RWPE2 (cell line): ENCODE measurements around the gene ZNF674.
A peak's percentile ranks its signal among the peaks of the same experiment; 100 is the strongest.

Experiments used
- ATAC-seq: fragments of 200-7000 bp; cut with Tn5 transposase; 3 replicates; pipeline ENCODE4 v1.9.1; 2021; ENCODE audit warnings: low read depth
- DNase-seq: peaks from one replicate; pipeline ENCODE4 v3.0.0-alpha.2; 2020; ENCODE audit warnings: low spot score
- H3K27ac ChIP-seq: fragments of 450-650 bp; 2 replicates; pipeline ENCODE4 v1.5.1; 2017; ENCODE audit warnings: mild to moderate bottlenecking; ENCODE audit not compliant: poor library complexity, severe bottlenecking
- H3K27me3 ChIP-seq: fragments of 250-450 bp; sonication (Bioruptor Pico); 2 replicates; pipeline ENCODE4 v1.5.1; 2021; ENCODE audit warnings: mild to moderate bottlenecking, moderate library complexity; ENCODE audit not compliant: insufficient read depth, poor library complexity, severe bottlenecking
- H3K36me3 ChIP-seq: fragments of 250-450 bp; sonication (Bioruptor Pico); 2 replicates; pipeline ENCODE4 v1.5.1; 2020; ENCODE audit warnings: low read depth, mild to moderate bottlenecking, moderate library complexity
- H3K4me1 ChIP-seq: fragments of 250-450 bp; sonication (Bioruptor Pico); 2 replicates; pipeline ENCODE4 v1.5.1; 2021; ENCODE audit warnings: mild to moderate bottlenecking, moderate library complexity; ENCODE audit not compliant: insufficient read depth, poor library complexity, severe bottlenecking
- H3K4me3 ChIP-seq: fragments of 250-450 bp; sonication (Bioruptor Pico); 2 replicates; pipeline ENCODE4 v1.5.1; 2021; ENCODE audit warnings: mild to moderate bottlenecking, moderate library complexity; ENCODE audit not compliant: severe bottlenecking
- H3K9me3 ChIP-seq: fragments of 250-450 bp; sonication (Bioruptor Pico); 2 replicates; pipeline ENCODE4 v1.5.1; 2021; ENCODE audit warnings: mild to moderate bottlenecking, moderate library complexity; ENCODE audit not compliant: severe bottlenecking
- CTCF ChIP-seq: fragments of 450-650 bp; IDR thresholded peaks from one replicate; pipeline ENCODE4 v1.5.1; 2017; ENCODE audit warnings: mild to moderate bottlenecking, moderate library complexity; ENCODE audit not compliant: poor library complexity, severe bottlenecking

Gene ZNF674

GRCh38 chrX:46574774-46575381 is 29.7 kb upstream of the ZNF674 start:
- DNase-seq (no peak), ATAC-seq (peak; percentile 28)
- no peaks in the 10 kb centered on the region for H3K27me3 ChIP-seq
- no peak for TF ChIP-seq CTCF
- peak overlapping the region; percentile 60 for H3K4me3 ChIP-seq
- no peaks in the 10 kb centered on the region for H3K36me3 ChIP-seq
- peak overlapping the region; percentile 29 for H3K27ac ChIP-seq
- H3K4me1 ChIP-seq: peaks cover 7% of the 10 kb centered on the region
- no peaks in the 10 kb centered on the region for H3K9me3 ChIP-seq

GRCh38 chrX:46573892-46574773 is 28.9 kb upstream of the ZNF674 start:
- Histone ChIP-seq H3K36me3 (no peaks in the 10 kb centered on the region), H3K4me1 (peaks cover 7% of the 10 kb centered on the region), H3K4me3 (peak overlapping the region; percentile 60), H3K27ac (peak overlapping the region; percentile 29), H3K27me3 (no peaks in the 10 kb centered on the region), H3K9me3 (no peaks in the 10 kb centered on the region)
- ATAC-seq (peak; percentile 51), DNase-seq (peak; percentile 72)
- TF ChIP-seq CTCF: no peak

- peak; percentile 56 for DNase-seq
- peak; percentile 74 for ATAC-seq
- Histone ChIP-seq H3K36me3 (no peaks in the 10 kb centered on the region), H3K4me1 (peaks cover 7% of the 10 kb centered on the region), H3K27me3 (no peaks in the 10 kb centered on the region), H3K9me3 (no peaks in the 10 kb centered on the region), H3K27ac (peak within 1 kb of the TSS; percentile 29), H3K4me3 (peak within 1 kb of the TSS; percentile 60)
- TF ChIP-seq CTCF: peak; percentile 46
Observed at GRCh38 chrX:46573331-46573891, 28.2 kb upstream of the ZNF674 start, which contains the start of gene CHST7. Gene CHST7, plus strand, starts transcription at chrX:46573765. Its CDS starts 167 bp downstream, at chrX:46573932.

- TF ChIP-seq CTCF: no peak
- no peaks in the 10 kb centered on the region for H3K36me3 ChIP-seq
- peaks cover 10% of the 10 kb centered on the region for H3K4me1 ChIP-seq
- ATAC-seq (no peak), DNase-seq (no peak)
- H3K27me3 ChIP-seq: no peaks in the 10 kb centered on the region
- H3K4me3 ChIP-seq: no peak overlapping the region
- peak overlapping the region; percentile 29 for H3K27ac ChIP-seq
- no peaks in the 10 kb centered on the region for H3K9me3 ChIP-seq
Observed at GRCh38 chrX:46572340-46572936, 27.2 kb upstream of the ZNF674 start.
